GM18873 (cell line): ENCODE measurements around the gene TNPO1.

Experiments
- ATAC-seq: cut with Tn5 transposase; IDR thresholded peaks from one replicate; pipeline ENCODE4 v1.9.1; 2021; ENCODE audit warnings: mild to moderate bottlenecking, moderate library complexity, moderate number of reproducible peaks; ENCODE audit not compliant: unreplicated experiment, low FRiP score

Gene TNPO1

GRCh38 chr5:72849546-72849945 is 33.1 kb downstream of the TNPO1 start:
- ATAC-seq: no peak

- no peak for ATAC-seq
Measured at GRCh38 chr5:72850113-72850512, 33.7 kb downstream of the TNPO1 start.

- ATAC-seq: no peak
Measured at GRCh38 chr5:72852356-72852755, 35.9 kb downstream of the TNPO1 start.

- ATAC-seq: no peak
Measured at GRCh38 chr5:72854419-72854818, 38.0 kb downstream of the TNPO1 start.

GRCh38 chr5:72855821-72856220 is 39.4 kb downstream of the TNPO1 start:
- ATAC-seq: no peak

GRCh38 chr5:72857396-72857795 is 40.9 kb downstream of the TNPO1 start:
- ATAC-seq: no peak

GRCh38 chr5:72859127-72859526 is 42.7 kb downstream of the TNPO1 start:
- ATAC-seq: no peak

GRCh38 chr5:72860499-72860898 is 44.0 kb downstream of the TNPO1 start:
- ATAC-seq: no peak

- ATAC-seq: no peak
Measured at GRCh38 chr5:72871366-72872024, 55.0 kb downstream of the TNPO1 start.

- ATAC-seq: no peak
Measured at GRCh38 chr5:72878854-72879253, 62.4 kb downstream of the TNPO1 start.

GRCh38 chr5:72882989-72883388 is 66.5 kb downstream of the TNPO1 start:
- no peak for ATAC-seq

GRCh38 chr5:72883850-72884249 is 67.4 kb downstream of the TNPO1 start:
- ATAC-seq: no peak

- no peak for ATAC-seq
Measured at GRCh38 chr5:72884892-72885291, 68.4 kb downstream of the TNPO1 start.

- ATAC-seq: no peak
Measured at GRCh38 chr5:72885824-72886223, 69.4 kb downstream of the TNPO1 start.

GRCh38 chr5:72888595-72888994 is 72.1 kb downstream of the TNPO1 start:
- no peak for ATAC-seq

- no peak for ATAC-seq
Measured at GRCh38 chr5:72889324-72889723, 72.9 kb downstream of the TNPO1 start.

- no peak for ATAC-seq
Measured at GRCh38 chr5:72892846-72893245, 76.4 kb downstream of the TNPO1 start.

GRCh38 chr5:72895758-72896157 is 79.3 kb downstream of the TNPO1 start:
- ATAC-seq: no peak

GRCh38 chr5:72906806-72907205 is 90.3 kb downstream of the TNPO1 start:
- ATAC-seq: no peak

GRCh38 chr5:72908664-72909063 is 92.2 kb downstream of the TNPO1 start:
- no peak for ATAC-seq

GRCh38 chr5:72917371-72917776 is 100.9 kb downstream of the TNPO1 start:
- ATAC-seq: no peak

- ATAC-seq: no peak
Measured at GRCh38 chr5:72920690-72921502, 104.4 kb downstream of the TNPO1 start.
